NCI-H1092 treated with DMSO at 0.1 percent for 48 hours (cell line): ENCODE data around the gene LPP.

ENCODE experiments used
- DNase-seq: peaks from one replicate; lab custom pipeline; 2025; lab: John Stamatoyannopoulos, UW

The LPP gene

GRCh38 chr3:188518835-188519452 is 365.0 kb downstream of the LPP start:
- DNase-seq, result no peak

- DNase-seq, result no peak
Observed at GRCh38 chr3:188520466-188520865, 366.5 kb downstream of the LPP start.

- DNase-seq, result no peak
Observed at GRCh38 chr3:188522115-188522514, 368.2 kb downstream of the LPP start.

GRCh38 chr3:188523291-188523690 is 369.3 kb downstream of the LPP start:
- no peak for DNase-seq

GRCh38 chr3:188524052-188524451 is 370.1 kb downstream of the LPP start:
- no peak for DNase-seq

- no peak for DNase-seq
Observed at GRCh38 chr3:188526057-188526456, 372.1 kb downstream of the LPP start.

- DNase-seq, result no peak
Observed at GRCh38 chr3:188527389-188527788, 373.4 kb downstream of the LPP start.

GRCh38 chr3:188528396-188528795 is 374.4 kb downstream of the LPP start:
- no peak for DNase-seq

GRCh38 chr3:188529228-188529627 is 375.3 kb downstream of the LPP start:
- DNase-seq, result no peak

- DNase-seq, result no peak
Observed at GRCh38 chr3:188530226-188530625, 376.3 kb downstream of the LPP start.

GRCh38 chr3:188531210-188531609 is 377.3 kb downstream of the LPP start:
- DNase-seq, result no peak

- DNase-seq, result no peak
Observed at GRCh38 chr3:188533172-188533571, 379.2 kb downstream of the LPP start.

GRCh38 chr3:188533612-188534357 is 379.8 kb downstream of the LPP start:
- DNase-seq, result no peak

- no peak for DNase-seq
Observed at GRCh38 chr3:188534633-188535032, 380.7 kb downstream of the LPP start.

- DNase-seq, result no peak
Observed at GRCh38 chr3:188537606-188538005, 383.6 kb downstream of the LPP start.

GRCh38 chr3:188539037-188539436 is 385.1 kb downstream of the LPP start:
- DNase-seq, result no peak

GRCh38 chr3:188539631-188540194 is 385.8 kb downstream of the LPP start:
- no peak for DNase-seq

GRCh38 chr3:188542196-188542595 is 388.2 kb downstream of the LPP start:
- DNase-seq, result peak; percentile 13

- no peak for DNase-seq
Observed at GRCh38 chr3:188544012-188544411, 390.1 kb downstream of the LPP start.

GRCh38 chr3:188546835-188547670 is 393.1 kb downstream of the LPP start:
- no peak for DNase-seq

GRCh38 chr3:188553569-188553968 is 399.6 kb downstream of the LPP start:
- no peak for DNase-seq

GRCh38 chr3:188554404-188554803 is 400.4 kb downstream of the LPP start:
- no peak for DNase-seq

- no peak for DNase-seq
Observed at GRCh38 chr3:188557235-188557634, 403.3 kb downstream of the LPP start.
